ENCODE results near the gene SREBF1.
A peak's percentile ranks its signal among the peaks of the same experiment; 100 is the strongest.

The SREBF1 gene

DNA sequence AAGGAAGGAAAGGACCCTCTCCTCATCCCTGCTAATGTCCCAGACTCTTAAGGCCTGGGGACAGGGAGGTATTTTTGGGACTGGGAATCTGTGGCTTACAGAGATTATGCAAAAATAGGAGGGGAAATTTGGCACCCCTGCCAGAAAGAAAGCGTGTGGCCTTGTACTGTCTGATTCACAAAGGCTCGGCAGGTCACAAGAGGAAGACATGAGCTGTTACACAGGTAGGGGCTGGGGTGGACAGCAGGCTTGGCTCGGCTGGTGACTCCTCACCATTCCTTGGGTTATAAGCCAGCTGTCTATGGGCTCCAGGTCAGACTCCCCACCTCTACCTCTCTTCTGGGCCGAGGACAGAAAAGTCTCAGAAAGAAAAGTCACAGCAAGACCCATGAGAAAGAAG lies 20.7 kb upstream of the SREBF1 start:
- DNase-seq, result no peak

DNA sequence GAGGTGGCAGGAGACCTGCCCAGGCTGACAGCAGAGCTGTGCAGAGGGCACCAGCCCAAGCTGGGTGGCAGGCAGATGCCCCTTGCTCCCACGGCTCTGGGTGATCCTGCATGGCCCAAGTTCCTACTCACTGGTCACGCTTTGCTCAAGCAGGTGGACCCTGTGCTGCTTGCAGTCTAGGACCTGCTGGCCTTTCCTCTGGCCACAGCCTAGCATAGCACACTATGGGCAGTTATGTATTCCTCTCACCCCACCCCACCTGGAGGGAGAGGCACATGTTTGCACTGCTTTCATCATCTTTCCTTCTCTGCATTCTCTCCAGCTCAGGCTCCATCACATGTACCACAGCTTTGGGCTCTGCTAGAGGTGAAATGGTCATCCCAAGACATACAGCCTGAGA lies 19.6 kb upstream of the SREBF1 start:
- no peak for DNase-seq

DNA sequence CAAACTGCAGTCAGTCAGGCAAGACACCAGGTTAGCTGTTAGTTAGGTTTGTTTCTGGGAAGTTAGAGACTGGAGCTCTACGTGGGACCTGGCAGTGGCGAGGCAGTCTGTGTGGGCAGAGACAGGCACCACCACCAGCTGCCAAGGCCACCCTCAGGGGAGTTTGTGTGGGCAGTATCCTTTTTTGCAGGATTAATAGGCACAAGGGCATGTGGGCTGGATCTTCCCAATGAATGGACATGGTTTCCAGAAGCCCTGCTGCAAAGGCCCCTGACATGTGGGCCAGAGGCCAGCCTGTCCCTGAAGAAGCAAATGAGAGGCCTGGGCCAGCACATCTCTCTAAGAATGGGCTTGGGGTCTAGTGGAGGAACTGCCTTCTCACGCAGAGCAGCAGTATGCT lies 19.2 kb upstream of the SREBF1 start:
- no peak for DNase-seq

DNA sequence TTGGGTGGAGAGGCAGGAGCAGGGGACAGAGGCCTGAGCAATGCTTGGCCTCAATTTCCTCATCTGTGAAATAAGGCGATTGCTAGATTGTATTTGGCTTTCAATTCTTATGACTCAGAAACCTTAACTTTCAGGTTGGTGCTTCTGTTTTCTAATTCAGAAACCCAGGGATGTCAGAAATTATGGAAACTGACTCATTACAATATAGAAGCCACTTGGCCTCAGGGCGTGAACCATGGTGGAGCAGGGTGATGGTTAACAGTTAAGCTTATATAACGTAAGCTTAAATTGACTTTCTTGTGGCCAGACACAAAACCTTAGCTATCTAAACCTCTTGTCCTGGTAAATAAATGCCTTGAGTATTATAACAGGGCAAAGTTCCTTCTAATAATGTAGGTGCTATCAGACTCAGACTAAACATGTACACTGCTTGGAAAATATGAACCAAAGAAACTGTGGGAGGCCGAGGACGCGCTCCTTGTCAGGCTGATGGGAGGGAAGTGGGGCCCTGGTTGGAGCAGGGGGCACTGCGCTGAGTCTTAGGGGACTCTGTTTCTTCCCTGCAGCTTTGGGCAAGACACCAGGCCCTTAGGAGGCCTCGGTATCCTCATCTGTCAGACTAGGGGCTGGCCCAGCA lies 17.1 kb upstream of the SREBF1 start:
- DNase-seq, result no peak

DNA sequence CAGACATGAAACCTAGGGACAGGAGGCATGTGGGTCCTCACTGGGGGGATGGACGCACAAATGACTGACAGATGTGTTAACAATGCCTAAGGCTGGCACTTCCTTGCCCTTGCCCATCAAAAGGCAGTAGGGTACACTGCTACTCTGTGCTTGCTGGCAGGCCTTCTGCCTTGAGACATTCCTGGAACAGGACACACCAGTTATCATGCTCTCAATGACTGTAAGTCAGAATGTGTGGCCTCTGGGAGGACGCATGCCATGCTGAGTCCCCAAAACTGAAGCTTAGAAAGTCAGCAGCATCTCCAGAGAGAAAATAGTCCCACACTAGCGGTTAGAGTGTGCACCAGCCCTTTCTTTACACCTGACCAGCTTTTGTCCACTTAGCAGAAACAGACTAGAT lies 16.1 kb upstream of the SREBF1 start:
- no peak for DNase-seq

DNA sequence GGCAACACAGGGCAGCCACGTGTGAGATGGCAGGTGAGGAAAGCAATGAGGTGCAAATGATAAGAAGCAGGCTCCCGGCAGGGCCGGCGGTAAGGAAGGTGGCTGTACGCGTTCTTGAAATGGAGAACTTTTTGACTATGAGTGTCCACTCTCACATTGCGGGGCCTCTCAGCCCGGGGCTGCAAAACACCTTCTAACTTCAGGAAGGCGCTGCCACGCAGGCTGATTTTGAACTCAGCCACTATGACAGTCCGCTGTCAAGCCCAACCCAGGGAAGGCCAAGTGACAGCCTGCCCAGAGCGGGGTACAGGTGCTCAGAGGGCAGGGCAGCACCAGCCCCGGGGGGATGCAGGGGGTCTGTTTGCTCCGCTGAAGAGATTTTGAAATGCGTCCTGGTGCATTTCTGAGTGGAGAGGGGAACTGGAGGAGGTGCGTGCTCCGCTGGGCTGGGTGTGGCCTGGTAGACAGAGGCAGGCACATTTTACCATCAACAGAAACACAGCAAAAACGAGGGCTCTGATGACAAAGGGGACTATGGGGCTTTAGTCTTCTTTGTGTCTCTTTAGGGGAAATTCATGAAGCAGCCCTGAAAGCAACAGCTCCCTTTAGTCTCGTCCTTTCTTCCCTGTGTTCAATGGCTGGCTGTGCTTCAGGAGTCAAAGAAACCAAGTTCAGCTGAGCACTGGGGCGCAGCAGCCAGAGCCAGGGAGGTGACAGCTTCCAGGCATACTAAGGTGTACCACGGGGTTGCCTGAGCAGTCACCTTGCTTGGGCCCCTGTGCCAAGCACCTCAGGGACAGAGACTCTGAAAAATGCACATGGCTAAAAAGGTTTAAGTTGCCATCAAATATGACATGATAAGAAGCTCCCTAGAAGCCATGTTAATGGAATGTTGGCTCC lies 14.6 kb upstream of the SREBF1 start:
- no peak for DNase-seq

DNA sequence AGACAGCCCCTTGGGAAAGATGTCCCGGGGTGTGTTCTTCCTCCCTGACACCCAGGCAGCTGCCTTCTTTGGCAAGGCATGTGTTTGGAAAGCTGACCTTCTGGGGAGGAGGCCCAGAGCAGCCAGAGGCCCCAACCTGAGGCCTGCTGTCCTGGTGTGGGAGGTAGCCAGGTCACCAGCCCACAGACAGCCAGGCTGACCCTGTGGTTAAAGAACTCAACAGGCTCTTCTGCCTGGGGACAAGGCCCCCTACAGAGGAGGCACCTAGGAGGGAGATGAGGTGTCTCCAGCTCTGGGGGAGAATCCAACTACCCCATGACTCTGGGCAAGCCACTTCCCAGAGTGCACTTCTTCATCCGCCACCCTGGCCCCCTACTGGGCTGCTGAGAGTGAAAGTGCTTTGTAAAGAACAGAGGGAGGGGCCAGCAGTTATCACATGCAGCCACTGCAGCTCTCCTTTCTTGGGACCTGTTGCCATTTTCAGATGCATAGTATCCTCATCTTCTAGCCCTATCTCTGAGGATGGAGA lies 13.1 kb upstream of the SREBF1 start:
- peak; percentile 71 for DNase-seq

DNA sequence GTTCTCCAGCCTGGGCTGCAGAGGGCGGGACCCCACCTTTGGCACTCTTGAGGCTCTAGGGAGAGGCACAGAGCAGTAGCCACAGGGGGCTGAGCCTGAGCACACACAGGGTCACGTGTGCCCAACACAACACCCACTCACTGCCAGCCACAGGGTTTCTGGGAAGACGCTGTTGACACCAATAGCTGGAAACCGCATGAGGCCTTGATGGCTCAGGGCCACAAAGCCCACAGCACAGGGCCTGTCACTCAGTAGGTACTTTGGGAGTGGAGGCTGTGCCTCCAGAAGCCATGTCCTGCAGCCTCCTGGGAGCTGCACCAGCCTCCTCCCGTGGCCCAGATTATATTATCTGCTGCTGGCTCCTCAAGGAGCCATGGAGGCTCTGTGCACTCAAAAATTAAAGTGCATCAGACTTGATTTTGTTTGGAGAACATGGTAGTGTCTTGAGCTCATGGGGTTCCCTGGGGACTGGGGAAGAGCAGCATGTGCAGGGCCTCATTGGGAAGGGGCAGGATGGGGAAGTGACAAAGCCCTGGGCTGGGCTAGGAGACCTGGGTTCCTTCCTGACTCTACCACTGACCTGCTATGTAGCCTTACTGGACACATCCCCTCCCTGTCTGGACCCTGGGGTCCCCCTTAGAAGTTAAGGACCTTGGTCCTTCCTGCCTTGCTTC lies 12.5 kb upstream of the SREBF1 start:
- no peak for DNase-seq

DNA sequence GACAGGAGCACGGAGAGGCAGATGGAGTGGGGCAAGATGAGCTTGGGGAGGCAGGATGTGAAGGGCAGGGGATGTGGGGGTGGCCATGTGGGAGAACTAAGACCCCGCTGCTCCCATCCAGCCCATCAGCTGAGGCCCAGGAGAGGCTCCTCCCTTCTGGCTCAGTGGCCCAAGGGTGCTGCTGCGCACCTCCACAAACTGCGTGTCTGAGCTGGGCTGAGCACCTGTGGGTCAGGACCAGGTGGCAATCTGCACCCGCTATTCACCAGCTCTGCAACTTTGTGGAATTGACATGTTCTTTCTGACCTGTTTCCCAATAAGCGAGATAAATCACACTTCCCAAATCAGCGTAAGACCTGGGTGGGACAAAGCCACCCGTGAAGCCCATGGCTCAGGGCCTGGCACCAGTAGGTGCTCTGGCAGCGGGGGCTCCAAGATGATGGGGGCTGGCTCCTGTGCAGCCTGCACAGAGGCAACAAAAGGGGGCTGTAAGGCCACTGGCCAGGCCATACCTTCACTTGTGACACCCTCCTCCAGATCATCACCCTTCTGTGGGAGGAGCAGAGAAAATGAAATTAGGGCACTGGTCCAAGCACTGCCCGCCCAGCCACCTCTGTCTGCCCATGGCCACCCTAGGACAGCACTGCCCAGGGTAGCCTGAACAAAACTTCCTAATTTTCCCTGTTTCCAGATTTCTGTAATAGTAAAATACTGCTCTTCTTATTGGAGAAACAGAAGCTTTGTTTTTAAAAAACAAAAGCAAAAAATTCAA lies 11.7 kb upstream of the SREBF1 start:
- DNase-seq, result no peak

DNA sequence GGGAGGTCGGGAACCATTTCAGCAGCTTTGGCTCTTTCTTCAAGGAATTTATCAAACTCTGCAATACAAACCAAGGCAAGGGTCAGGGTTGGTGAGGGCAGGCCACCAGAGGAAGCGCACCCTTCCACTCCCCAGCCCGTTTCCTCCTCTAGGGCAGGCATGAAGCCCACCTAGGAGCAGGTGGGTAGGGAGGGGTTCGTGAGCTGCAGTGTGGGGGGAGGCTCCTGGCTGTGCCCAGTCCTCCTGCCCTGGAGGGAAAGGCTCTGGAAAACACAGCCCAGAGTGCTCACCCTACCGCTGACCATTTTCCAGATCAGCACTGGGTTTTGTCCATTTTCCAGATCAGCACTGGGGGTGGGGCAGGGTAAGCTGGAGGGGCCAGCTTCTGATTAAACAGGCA lies 10.9 kb upstream of the SREBF1 start:
- DNase-seq, result no peak

DNA sequence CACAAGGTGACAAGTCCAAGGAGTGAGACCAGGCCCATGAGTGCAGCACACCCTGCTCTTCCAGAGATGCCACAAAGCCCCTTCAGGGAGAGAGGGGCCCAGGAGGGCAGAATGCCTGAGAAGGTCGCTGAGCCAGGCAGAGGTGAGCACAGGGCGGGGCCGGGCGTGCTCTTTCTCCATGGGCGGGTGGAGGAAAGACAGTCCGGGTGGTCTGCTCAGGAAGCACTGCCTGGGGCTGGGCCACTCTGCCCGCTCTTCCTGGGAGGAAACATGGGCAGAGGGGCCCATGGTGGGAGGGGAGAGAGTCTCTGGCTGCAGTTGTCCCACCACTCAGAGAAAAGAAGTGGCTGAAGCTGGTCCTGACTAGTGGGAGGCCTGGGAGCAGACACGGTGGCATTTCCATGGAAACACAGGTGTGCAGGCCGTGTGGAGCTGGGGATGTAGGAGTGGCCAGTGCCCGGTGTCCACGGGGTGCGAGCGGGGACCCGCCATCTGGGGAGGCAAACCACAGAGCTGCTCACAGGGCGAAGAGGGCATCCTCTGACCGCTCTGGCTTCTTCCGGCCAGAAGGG lies 10.4 kb upstream of the SREBF1 start:
- no peak for DNase-seq

DNA sequence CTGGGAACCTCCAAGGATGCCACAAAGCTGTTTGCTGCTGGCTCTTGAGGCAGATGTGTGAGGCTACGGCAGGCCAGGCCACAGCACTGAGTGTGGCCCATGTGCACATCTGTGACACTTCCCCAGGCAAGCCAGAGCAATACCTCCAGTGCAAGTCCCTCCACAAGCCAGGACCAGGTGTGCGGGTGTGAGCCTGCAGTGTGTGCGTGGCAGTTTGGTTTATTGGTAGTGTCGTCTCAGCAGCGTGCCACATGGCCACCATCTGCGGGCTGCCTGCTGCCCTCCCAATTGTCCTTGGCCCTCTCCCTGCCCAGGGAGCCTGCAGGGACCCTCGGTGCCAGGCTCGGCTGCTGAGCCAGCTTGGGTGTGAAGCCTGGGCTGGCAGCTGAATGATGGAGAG lies 9.9 kb upstream of the SREBF1 start:
- no peak for DNase-seq

DNA sequence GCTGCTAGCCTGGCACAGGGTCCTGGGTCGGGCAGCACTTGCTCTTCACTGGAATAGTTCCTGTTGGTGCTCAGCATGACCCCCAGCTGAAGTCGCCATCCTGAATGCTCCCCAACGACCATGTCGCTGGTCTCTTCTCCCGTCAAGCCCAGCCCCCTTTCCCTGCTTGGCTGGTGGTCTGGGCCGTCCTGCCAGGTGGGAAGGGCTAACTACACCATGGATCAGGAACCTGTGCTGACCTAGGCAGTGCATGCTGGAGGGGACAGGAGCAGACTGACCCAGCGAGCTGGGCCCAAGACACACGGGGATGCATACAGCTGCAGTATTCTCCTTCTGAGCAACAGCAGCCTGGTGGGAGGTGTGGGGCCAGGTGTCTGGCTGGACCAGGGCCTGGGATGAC lies 9.2 kb upstream of the SREBF1 start:
- no peak for DNase-seq

DNA sequence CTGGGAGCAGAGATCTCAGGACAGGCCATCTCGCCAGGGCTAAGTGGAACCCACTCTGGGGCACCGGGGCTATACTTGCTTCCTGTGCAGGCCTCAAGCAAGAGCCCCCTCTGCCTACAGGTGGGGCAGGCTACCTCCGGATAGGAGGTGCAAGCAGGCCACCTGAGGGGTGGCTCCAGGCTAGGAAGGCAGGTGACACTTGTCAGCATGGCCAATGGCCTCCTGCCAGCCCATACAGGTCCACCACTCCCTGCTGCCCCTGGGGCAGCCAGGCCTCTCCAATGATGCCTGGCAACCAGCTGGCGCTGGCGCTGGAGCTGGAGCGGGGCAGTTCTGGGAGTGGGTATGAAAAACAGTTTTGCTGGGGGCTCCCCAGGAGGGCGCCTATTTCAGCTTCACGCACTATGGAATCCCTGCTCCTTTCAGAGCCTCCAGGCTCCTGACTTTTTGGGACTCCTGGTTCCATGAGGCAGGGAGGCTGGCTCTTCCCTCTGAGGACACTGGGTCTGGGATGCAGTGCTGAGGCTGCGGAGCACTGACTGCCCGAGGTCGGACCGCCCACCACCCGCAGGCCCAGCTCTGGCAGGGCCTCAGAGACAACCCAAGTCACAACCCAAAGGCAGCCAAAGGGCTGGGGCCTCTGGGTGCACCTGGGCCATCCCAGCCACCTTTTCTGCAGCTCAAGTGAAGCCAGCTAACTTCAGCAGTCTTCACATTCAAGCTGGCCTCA lies 8.4 kb upstream of the SREBF1 start:
- DNase-seq, result peak; percentile 42

DNA sequence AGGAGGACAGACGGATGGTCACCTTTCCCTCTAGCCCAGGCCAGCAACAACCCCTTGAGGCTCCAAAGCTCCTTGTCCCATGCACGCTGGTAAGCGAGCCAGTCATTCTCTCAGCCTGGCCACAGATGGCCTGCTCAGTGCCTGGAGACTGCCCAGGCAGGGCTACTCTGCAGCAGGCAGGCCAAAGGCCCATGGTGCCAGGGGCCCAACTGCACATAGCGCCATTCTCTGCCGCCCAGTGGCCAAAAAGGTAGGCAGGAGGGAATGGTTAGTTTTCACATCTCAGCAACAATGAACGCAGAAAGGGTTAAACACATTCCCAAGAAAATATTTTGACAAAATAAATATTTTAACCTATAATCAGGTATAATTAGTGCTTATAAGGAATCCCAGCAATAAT lies 7.7 kb upstream of the SREBF1 start:
- no peak for DNase-seq

DNA sequence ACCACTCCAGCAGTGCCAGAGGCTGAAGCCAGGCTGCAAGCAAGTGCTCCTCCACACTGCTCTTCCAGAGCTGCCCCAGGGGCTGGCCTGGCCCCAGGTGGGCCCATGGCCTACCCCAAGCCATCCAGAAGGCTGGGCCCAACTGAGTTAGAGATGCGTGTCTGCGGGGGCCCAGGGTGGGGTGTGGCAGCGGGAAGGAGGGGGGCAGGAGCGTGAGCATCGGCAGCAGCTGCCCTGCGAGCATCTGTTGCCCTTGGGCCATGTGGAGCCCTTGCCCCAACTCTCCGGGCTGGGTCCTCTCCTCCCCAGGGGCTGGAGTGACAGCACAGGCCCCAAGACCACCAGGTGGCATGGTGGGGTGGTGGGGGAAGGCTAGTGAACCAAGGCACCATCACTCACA lies 7.3 kb upstream of the SREBF1 start:
- DNase-seq, result no peak

DNA sequence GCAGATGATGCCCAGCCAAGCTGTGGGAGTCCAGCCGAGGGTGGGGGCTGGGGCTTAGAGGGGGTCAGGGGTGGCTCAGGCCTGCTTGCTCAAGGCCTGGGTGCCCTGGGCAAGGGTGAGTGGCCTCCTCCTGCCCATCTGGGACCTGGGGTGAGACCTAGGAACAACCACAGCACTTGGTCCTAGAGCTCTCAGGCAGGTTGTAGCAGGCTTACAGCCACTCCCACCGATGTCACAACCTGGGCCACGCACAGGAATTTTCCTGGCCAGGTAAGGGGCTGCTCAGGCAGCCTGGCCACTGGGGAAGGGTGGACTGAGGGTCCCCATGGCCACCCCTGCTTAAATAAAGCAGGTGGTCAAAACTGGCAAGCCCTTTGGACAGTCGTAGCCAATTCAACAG lies 6.3 kb upstream of the SREBF1 start:
- no peak for DNase-seq

DNA sequence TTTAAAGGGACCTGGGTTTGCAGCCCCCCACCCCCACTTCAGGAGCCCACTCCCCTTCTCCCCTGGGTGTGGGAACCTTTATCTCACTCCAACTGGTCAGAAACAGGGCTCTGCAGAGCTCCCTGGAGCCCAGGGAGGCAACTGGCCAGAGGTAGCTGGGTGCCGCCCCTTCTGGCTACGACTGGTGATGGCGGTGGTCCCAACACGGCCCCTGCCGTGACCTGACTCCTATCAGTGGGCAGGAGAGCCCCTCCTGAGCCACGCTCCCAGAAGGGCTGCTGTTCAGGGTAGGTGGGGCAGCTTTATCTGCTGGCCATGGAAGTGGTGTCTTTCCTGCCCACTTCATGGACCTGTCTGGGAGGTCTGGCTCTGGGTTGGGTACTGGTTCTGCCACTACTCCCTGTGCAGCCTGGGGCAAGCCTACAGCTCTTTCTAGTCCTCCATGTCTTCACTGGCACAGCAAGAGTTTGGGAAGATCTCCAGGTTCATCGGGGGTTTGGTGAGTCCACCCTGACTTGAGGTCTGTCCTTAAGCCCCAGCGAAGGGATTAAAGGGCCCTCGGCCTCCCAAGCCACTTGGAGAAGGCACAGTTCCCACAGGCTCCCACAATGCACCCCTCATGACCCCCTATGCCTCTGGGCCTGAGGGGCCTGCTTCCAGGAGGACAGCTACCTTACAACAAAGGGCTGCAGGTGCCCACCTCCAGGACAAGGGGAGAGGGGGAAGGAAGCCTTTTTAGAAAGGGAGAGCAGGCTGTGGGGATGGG lies 5.5 kb upstream of the SREBF1 start:
- no peak for DNase-seq

DNA sequence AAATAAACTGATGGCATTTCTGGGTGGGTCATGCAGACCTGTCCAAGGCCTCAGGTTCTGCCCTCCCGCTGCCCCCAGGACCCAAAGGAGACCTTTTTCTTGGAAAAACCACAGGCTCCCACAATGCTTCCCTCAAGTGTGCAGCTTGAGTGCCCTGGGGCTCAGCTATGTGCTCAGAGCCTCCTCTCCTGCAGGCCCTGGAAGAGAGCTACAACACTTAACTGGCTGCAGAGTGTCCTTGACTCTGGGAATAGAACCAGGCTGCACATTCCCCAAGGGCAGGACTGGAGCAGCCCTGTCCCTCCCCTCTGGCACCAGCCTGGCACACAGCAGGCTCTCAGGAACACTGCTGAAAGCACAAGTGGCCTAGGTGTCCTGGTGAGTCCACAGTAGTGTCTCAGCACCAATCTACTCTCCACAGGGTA lies 4.8 kb upstream of the SREBF1 start:
- DNase-seq, result no peak

DNA sequence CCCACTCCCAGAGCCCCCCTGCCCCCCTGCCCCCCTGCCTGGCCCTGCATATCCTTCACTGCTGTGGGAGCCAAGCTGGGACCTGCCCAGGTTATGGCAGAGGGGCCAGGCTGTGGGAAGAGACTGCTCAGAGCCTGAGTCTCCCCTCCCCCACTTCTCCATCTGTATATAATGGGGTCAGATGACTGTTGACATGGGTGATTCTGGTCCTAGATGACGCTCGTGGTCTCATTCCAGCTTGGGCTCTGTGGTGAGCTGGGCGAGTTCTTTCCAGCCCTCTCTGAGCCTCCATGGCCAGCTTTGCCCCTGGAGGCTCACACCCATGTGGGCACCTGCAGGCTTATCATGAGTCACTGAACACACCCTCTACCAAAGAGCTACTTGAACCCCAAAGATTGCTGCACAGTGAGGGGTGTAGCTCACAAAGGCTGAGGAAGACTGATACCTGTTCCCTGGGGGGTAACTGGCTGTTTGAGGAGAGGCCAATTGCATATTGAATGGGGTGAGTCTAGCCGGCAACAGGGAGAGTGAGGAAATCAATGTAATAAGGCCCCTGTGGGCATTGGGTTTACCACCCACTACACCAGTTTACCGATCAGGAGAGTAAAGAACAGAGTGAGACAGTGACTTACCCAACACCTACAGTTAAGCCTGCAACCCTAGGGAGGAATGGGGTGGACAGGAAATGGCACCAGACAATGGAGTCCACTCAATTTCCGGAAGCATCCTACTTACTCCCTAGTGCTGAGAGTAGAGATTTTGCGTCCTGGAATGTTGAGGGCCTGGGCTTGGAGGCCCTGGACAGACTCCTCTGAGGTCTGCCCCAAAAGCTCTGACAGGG lies 4.2 kb upstream of the SREBF1 start:
- DNase-seq, result no peak

All from RPMI8226 (cell line).